Nephron (organoid): ENCODE results near the gene BHLHE23.

ENCODE experiments used
- H3K27ac Mint-ChIP-seq, 3 experiments: 2 replicates each; pipeline ENCODE4 v1.8.0; 2020; ENCODE audit warnings: mixed read lengths in 3 of 3, mild to moderate bottlenecking in 2 of 3, moderate library complexity in 1 of 3
- H3K27me3 Mint-ChIP-seq: 2 replicates; pipeline ENCODE4 v1.8.0; 2021; ENCODE audit warnings: low read depth, mild to moderate bottlenecking, moderate library complexity, mixed read lengths
- H3K36me3 Mint-ChIP-seq: 2 replicates; pipeline ENCODE4 v1.8.0; 2020; ENCODE audit warnings: low read depth, mixed read lengths
- H3K4me1 Mint-ChIP-seq: 2 replicates; pipeline ENCODE4 v1.8.0; 2020; ENCODE audit warnings: mixed read lengths
- H3K4me3 Mint-ChIP-seq, 3 experiments: 2 replicates each; pipeline ENCODE4 v1.8.0; 2020; ENCODE audit warnings: mild to moderate bottlenecking in 3 of 3, mixed read lengths in 3 of 3, moderate library complexity in 2 of 3
- H3K9me3 Mint-ChIP-seq: 2 replicates; pipeline ENCODE4 v1.8.0; 2020; ENCODE audit warnings: mixed read lengths
- CTCF ChIP-seq, 3 experiments: fragments of 200-600 bp; sonication (generic); IDR thresholded peaks; one replicate each; pipeline ENCODE4 v1.5.0; 2021; ENCODE audit warnings: antibody characterized with exemption in 3 of 3; ENCODE audit not compliant: unreplicated experiment in 3 of 3

BHLHE23 gene

DNA sequence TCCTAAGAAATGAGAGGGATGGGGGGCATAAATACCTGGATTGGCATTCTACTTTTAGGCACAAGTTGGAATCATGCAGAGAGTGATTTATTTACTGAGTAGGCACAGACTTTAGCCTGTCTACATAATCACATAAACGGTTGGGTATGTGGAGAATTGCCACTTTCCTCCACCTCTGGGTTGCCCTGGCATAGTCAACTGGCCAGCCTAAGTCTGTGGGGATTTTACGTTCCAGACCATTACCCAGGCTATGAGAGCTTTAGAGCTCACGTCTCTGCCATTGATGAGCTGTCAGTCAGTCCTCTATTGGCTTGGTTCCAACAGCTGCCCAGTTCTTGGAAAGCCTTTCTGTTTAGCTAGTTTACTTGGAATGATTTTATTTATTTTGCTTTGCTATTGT is 5.0 kb upstream of the BHLHE23 start:
- Mint-ChIP-seq H3K27me3 (peaks cover 91% of the 10 kb centered on the region), H3K4me1 (peaks cover 17% of the 10 kb centered on the region), H3K36me3 (peaks cover 7% of the 10 kb centered on the region), H3K4me3 (no peak overlapping the region), H3K27ac (no peak overlapping the region), H3K9me3 (peaks cover 20% of the 10 kb centered on the region)
- no peak for TF ChIP-seq CTCF (IDR thresholded peaks at IDR 0.05; ENCODE audit: unreplicated experiment in 3 of 3)

- H3K4me3 Mint-ChIP-seq: peak overlapping the region; percentile 51 to 58 (median 57)
- no peak for TF ChIP-seq CTCF (IDR thresholded peaks at IDR 0.05; ENCODE audit: unreplicated experiment in 3 of 3)
- H3K27me3 Mint-ChIP-seq: peaks cover 92% of the 10 kb centered on the region
- peaks cover 7% of the 10 kb centered on the region for H3K36me3 Mint-ChIP-seq
- peaks cover 20% of the 10 kb centered on the region for H3K9me3 Mint-ChIP-seq
- peaks cover 17% of the 10 kb centered on the region for H3K4me1 Mint-ChIP-seq
- no peak overlapping the region for H3K27ac Mint-ChIP-seq
Measured at GRCh38 chr20:63009988-63010769, 3.4 kb upstream of the BHLHE23 start.

GRCh38 chr20:63009045-63009961 is 2.5 kb upstream of the BHLHE23 start:
- Mint-ChIP-seq H3K36me3 (peaks cover 7% of the 10 kb centered on the region), H3K9me3 (peaks cover 16% of the 10 kb centered on the region), H3K27ac (no peak overlapping the region), H3K27me3 (peaks cover 90% of the 10 kb centered on the region), H3K4me1 (peaks cover 13% of the 10 kb centered on the region), H3K4me3 (peak overlapping the region; percentile 66 to 72 (median 68))
- peak; percentile 92 to 96 (median 95) for TF ChIP-seq CTCF (IDR thresholded peaks at IDR 0.05; ENCODE audit: unreplicated experiment in 3 of 3)

GRCh38 chr20:63008541-63009044 is 1.8 kb upstream of the BHLHE23 start:
- Mint-ChIP-seq H3K27ac (no peak overlapping the region), H3K4me1 (peaks cover 9% of the 10 kb centered on the region), H3K9me3 (peaks cover 10% of the 10 kb centered on the region), H3K36me3 (peaks cover 6% of the 10 kb centered on the region), H3K27me3 (peaks cover 90% of the 10 kb centered on the region), H3K4me3 (peak overlapping the region in 1 of 3 experiments; percentile 68)
- TF ChIP-seq CTCF (IDR thresholded peaks at IDR 0.05; ENCODE audit: unreplicated experiment in 3 of 3): no peak

DNA sequence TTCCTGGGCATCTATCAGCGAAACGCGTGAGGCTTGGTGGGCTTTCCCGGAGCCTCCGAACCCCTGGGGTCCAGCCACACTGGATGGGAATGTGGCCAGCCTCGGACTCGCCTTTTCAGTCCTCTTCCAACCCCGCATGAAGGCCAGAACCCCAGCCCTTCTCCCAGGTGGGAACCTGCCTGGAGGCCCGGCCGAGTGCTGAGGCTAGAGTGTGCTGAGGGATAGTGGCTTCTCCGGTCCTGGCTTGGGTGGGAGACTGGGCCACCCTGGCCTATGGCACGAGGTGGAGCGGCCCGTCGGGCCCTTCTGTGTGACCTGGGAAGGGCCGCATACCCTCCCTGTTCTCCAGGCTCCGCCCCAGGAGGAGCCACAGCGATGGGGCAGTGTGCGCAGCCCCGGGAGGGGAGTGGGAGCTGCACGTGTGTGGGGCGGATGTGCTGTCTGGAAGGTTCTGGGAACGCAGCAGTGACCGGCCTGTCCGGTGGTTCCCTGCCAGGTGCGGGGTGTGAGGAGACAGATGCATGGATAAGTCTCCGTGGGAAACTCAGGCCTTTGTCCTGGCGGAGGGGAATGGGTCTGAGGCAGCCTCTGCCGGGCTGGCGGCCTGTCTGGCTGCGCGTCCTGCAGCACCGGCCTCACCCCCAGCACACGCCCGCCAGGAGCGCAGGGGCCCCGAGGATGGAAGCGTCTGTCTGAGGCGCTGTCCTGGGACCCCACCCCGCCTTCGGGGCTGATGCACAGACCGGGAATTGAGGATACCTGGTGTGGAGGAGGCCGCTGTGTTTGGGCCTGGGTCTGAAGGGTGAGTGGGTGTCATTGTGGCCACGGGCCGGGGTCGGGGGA is 1.1 kb upstream of the BHLHE23 start:
- Mint-ChIP-seq H3K27ac (no peak overlapping the region), H3K4me1 (peaks cover 9% of the 10 kb centered on the region), H3K27me3 (peaks cover 93% of the 10 kb centered on the region), H3K4me3 (peak overlapping the region in 2 of 3 experiments; percentile 17 to 40), H3K36me3 (no peaks in the 10 kb centered on the region), H3K9me3 (peaks cover 2% of the 10 kb centered on the region)
- no peak for TF ChIP-seq CTCF (IDR thresholded peaks at IDR 0.05; ENCODE audit: unreplicated experiment in 3 of 3)
